Fibroblast of lung (primary cell): ENCODE measurements around the gene CFAP299. TPM values are rescaled to one million over a fixed set of nuclear protein-coding genes. Genes with fewer than 3 reads are reported as not detected.

ENCODE experiments used
- DNase-seq, 2 donors: peaks; one replicate each; pipeline versions ENCODE4 v3.0.0 to v3.0.0-alpha.2; 2010; ENCODE audit warnings: low read depth in 2 of 2
- H2AFZ ChIP-seq: 2 replicates; pipeline ENCODE4 v1.5.1; 2012; ENCODE audit warnings: low read length, control low read depth, inconsistent platforms
- H3K27ac ChIP-seq: 2 replicates; pipeline ENCODE4 v1.5.1; 2011; ENCODE audit warnings: low read length, control low read depth; ENCODE audit not compliant: insufficient read depth
- H3K27me3 ChIP-seq: 2 replicates; pipeline ENCODE4 v1.5.1; 2011; ENCODE audit warnings: mild to moderate bottlenecking, low read length; ENCODE audit not compliant: control insufficient read depth, insufficient read depth
- H3K36me3 ChIP-seq: 2 replicates; pipeline ENCODE4 v1.5.1; 2011; ENCODE audit warnings: low read length; ENCODE audit not compliant: control insufficient read depth, insufficient read depth
- H3K4me1 ChIP-seq: 2 replicates; pipeline ENCODE4 v1.5.1; 2011; ENCODE audit warnings: low read length; ENCODE audit not compliant: control insufficient read depth, insufficient read depth; ENCODE audit errors: extremely low read depth
- H3K4me2 ChIP-seq: 2 replicates; pipeline ENCODE4 v1.5.1; 2011; ENCODE audit warnings: low read length, control low read depth; ENCODE audit not compliant: insufficient read depth; ENCODE audit errors: extremely low read depth
- H3K4me3 ChIP-seq, 4 experiments: fragments of 200-600 bp in 1 of 4; sonication (generic) in 1 of 4; replicated peaks in 1 of 4; 2 replicates each; pipeline ENCODE4 v1.5.1; 2011 to 2016; ENCODE audit warnings: low read length in 4 of 4, low read depth in 3 of 4, mild to moderate bottlenecking in 3 of 4, control low read depth in 2 of 4, inconsistent platforms in 1 of 4, mixed read lengths in 1 of 4; ENCODE audit not compliant: insufficient read depth in 1 of 4; ENCODE audit errors: control extremely low read depth in 1 of 4
- H3K79me2 ChIP-seq: 2 replicates; pipeline ENCODE4 v1.5.1; 2012; ENCODE audit warnings: mild to moderate bottlenecking, low read length, inconsistent platforms; ENCODE audit not compliant: control insufficient read depth, insufficient read depth
- H3K9ac ChIP-seq: 2 replicates; pipeline ENCODE4 v1.5.1; 2011; ENCODE audit warnings: mild to moderate bottlenecking, low read length, control low read depth; ENCODE audit not compliant: insufficient read depth
- H3K9me3 ChIP-seq: 2 replicates; pipeline ENCODE4 v1.5.1; 2012; ENCODE audit warnings: low read depth, low read length; ENCODE audit not compliant: control insufficient read depth, insufficient read depth
- H4K20me1 ChIP-seq: 2 replicates; pipeline ENCODE4 v1.5.1; 2011; ENCODE audit warnings: low read length; ENCODE audit not compliant: control insufficient read depth, insufficient read depth; ENCODE audit errors: extremely low read depth
- CTCF ChIP-seq, 2 donors: IDR thresholded peaks in 1 of 2; conservative IDR thresholded peaks in 1 of 2; 1 replicate in 1 of 2; 2 replicates in 1 of 2; pipeline ENCODE4 v1.5.1; 2011 to 2012; ENCODE audit warnings: low read length in 2 of 2, control low read depth in 1 of 2, inconsistent platforms in 1 of 2, low read depth in 1 of 2, mild to moderate bottlenecking in 1 of 2
- EZH2 ChIP-seq: IDR thresholded peaks from 2 replicates; pipeline ENCODE4 v1.5.1; 2012; ENCODE audit warnings: low read length, control low read depth, mild to moderate bottlenecking; ENCODE audit errors: missing control alignments
- polyA plus RNA-seq, 2 donors: library from polyadenylated mRNA; depleted of rRNA in 1 of 2; stranded (reverse) in 1 of 2; unstranded in 1 of 2; fragments of >200 nt; gene quantifications; 2 replicates each; pipeline ENCODE4 v1.2.1, GENCODE V29; 2011 to 2012; ENCODE audit warnings: missing spikeins in 1 of 2
- total RNA-seq: library from RNA; depleted of rRNA; stranded (reverse); fragments of >200 nt; gene quantifications from 2 replicates; pipeline ENCODE4 v1.2.1, GENCODE V29; 2014

Gene CFAP299
- total and polyA plus RNA-seq, 2 donors (not counting 1 experiment from before 2014, with no cell fraction given) = 0.79 to 16.2 TPM

- Histone ChIP-seq H3K9ac (no peak overlapping the region), H4K20me1 (no peaks in the 10 kb centered on the region), H3K79me2 (no peaks in the 10 kb centered on the region), H3K4me3 (no peak overlapping the region), H3K27me3 (peaks cover 3% of the 10 kb centered on the region), H2AFZ (no peak overlapping the region), H3K9me3 (no peaks in the 10 kb centered on the region), H3K4me2 (no peak overlapping the region), H3K36me3 (no peaks in the 10 kb centered on the region), H3K27ac (no peak overlapping the region), H3K4me1 (no peaks in the 10 kb centered on the region)
- TF ChIP-seq CTCF (conservative IDR thresholded peaks at IDR 0.05 in 1 of 2, IDR thresholded peaks at IDR 0.05 in 1 of 2; ENCODE audit: low read depth in 1 of 2, low read length in 2 of 2) (no peak), EZH2 (no peak)
- no peak for DNase-seq
Measured at GRCh38 chr4:80990851-80991250, 655.3 kb downstream of the CFAP299 start.

- Histone ChIP-seq H3K4me2 (no peak overlapping the region), H3K27me3 (no peaks in the 10 kb centered on the region), H4K20me1 (no peaks in the 10 kb centered on the region), H3K9me3 (no peaks in the 10 kb centered on the region), H3K79me2 (no peaks in the 10 kb centered on the region), H3K36me3 (no peaks in the 10 kb centered on the region), H3K4me3 (no peak overlapping the region), H2AFZ (no peak overlapping the region), H3K9ac (no peak overlapping the region), H3K27ac (no peak overlapping the region), H3K4me1 (no peaks in the 10 kb centered on the region)
- no peak for DNase-seq
- TF ChIP-seq CTCF (conservative IDR thresholded peaks at IDR 0.05 in 1 of 2, IDR thresholded peaks at IDR 0.05 in 1 of 2; ENCODE audit: low read depth in 1 of 2, low read length in 2 of 2) (no peak), EZH2 (no peak)
Measured at GRCh38 chr4:80999943-81000342, 664.4 kb downstream of the CFAP299 start.

- no peak for DNase-seq
- no peak overlapping the region for H3K4me3 ChIP-seq
- no peaks in the 10 kb centered on the region for H4K20me1 ChIP-seq
- H3K9me3 ChIP-seq = no peaks in the 10 kb centered on the region
- H3K4me2 ChIP-seq = no peak overlapping the region
- no peak for TF ChIP-seq EZH2
- TF ChIP-seq CTCF (conservative IDR thresholded peaks at IDR 0.05 in 1 of 2, IDR thresholded peaks at IDR 0.05 in 1 of 2; ENCODE audit: low read depth in 1 of 2, low read length in 2 of 2) = no peak
- no peaks in the 10 kb centered on the region for H3K4me1 ChIP-seq
- H3K27me3 ChIP-seq = no peaks in the 10 kb centered on the region
- no peak overlapping the region for H3K9ac ChIP-seq
- H3K36me3 ChIP-seq = no peaks in the 10 kb centered on the region
- H3K27ac ChIP-seq = no peak overlapping the region
- H3K79me2 ChIP-seq = no peaks in the 10 kb centered on the region
- H2AFZ ChIP-seq = no peak overlapping the region
Measured at GRCh38 chr4:81003597-81004111, 668.1 kb downstream of the CFAP299 start.
